Adipose tissue (tissue), 3 donors: ENCODE data around the gene NT5C1A. TPM values are rescaled to one million over a fixed set of nuclear protein-coding genes. Genes with fewer than 3 reads are reported as not detected.

Source experiments
- H3K27ac ChIP-seq: one replicate; pipeline ENCODE4 v1.5.1; 2013; ENCODE audit warnings: low read depth, low read length
- WGBS, 3 donors: extraction: QIAGEN DNeasy Blood & Tissue Kit; methylation state at CpG; one replicate each; pipeline ENCODE4 v1.1.7; 2013; 5-methylcytosine and 5-hydroxymethylcytosine counted together
- polyA plus RNA-seq, 3 donors: library from polyadenylated mRNA; stranded (reverse); fragments of 200-250 nt; gene quantifications; one replicate each; pipeline ENCODE4 v1.2.3, GENCODE V29; 2013
- donor health status: healthy with polysubstance abuse.
- donor health status: Bipolar disorder and iron deficiency.
- donor health status: healthy.

NT5C1A gene
- polyA plus RNA-seq, 3 donors: 0.06 to 0.40 TPM; not detected in 1

GRCh38 chr1:39626646-39627045 lies 45.3 kb downstream of the NT5C1A start:
- no peak overlapping the region for H3K27ac ChIP-seq
- WGBS, 3 donors: 87 to 93% (median 92%) methylated on average over 13 to 16 of the region's 16 CpGs

- WGBS, 3 donors: 55 to 70% (median 59%) methylated on average over 11 of the region's 11 CpGs
- no peak overlapping the region for H3K27ac ChIP-seq
Measured at GRCh38 chr1:39625462-39626273, 46.2 kb downstream of the NT5C1A start.

GRCh38 chr1:39625009-39625408 lies 46.9 kb downstream of the NT5C1A start:
- H3K27ac ChIP-seq: no peak overlapping the region
- 63 to 74% (median 71%) methylated on average over 8 of the region's 8 CpGs for WGBS, 3 donors

- 45 to 67% (median 62%) methylated on average over 6 of the region's 6 CpGs for WGBS, 3 donors
- no peak overlapping the region for H3K27ac ChIP-seq
Measured at GRCh38 chr1:39623053-39623452, 48.9 kb downstream of the NT5C1A start.

- H3K27ac ChIP-seq: no peak overlapping the region
- 94 to 100% (median 96%) methylated on average over 3 of the region's 3 CpGs for WGBS, 3 donors
Measured at GRCh38 chr1:39622427-39622826, 49.5 kb downstream of the NT5C1A start.

GRCh38 chr1:39620659-39621165 lies 51.2 kb downstream of the NT5C1A start:
- 73 to 83% (median 76%) methylated on average over 3 of the region's 3 CpGs for WGBS, 3 donors

GRCh38 chr1:39617488-39618049 lies 54.3 kb downstream of the NT5C1A start:
- no peak overlapping the region for H3K27ac ChIP-seq
- 86 to 93% (median 89%) methylated on average over 4 of the region's 4 CpGs for WGBS, 3 donors

More at GRCh38 chr1:39620659-39621165, 51.2 kb downstream of the NT5C1A start:
- no peak overlapping the region for H3K27ac ChIP-seq

GRCh38 chr1:39615086-39615673 lies 56.7 kb downstream of the NT5C1A start:
- no peak overlapping the region for H3K27ac ChIP-seq
- WGBS, 3 donors: 73 to 83% (median 74%) methylated on average over 8 of the region's 8 CpGs

- 92 to 98% (median 96%) methylated on average over 6 of the region's 6 CpGs for WGBS, 3 donors
- H3K27ac ChIP-seq: no peak overlapping the region
Measured at GRCh38 chr1:39614488-39614887, 57.4 kb downstream of the NT5C1A start.

GRCh38 chr1:39613250-39613649 lies 58.7 kb downstream of the NT5C1A start:
- no peak overlapping the region for H3K27ac ChIP-seq
- WGBS, 3 donors: 82 to 90% (median 85%) methylated on average over 6 of the region's 6 CpGs

- WGBS, 3 donors: 24 to 45% (median 30%) methylated on average over 38 to 42 of the region's 42 CpGs
- H3K27ac ChIP-seq: no peak overlapping the region
Measured at GRCh38 chr1:39609618-39610331, 62.1 kb downstream of the NT5C1A start.

Other genes with a start within 250 kb of the NT5C1A start
- under 1 TPM in 2 of 3 donors, not detected in 1; 0.36 to 0.39 TPM for gene BMP8A, start 180.5 kb downstream of the NT5C1A start, polyA plus RNA-seq
- 100 to 1,000 TPM; 155 to 340 (median 155) TPM for gene PABPC4, start 95.3 kb downstream of the NT5C1A start, polyA plus RNA-seq
- 10 to 100 TPM; 11.3 to 38.1 (median 16.6) TPM for gene HEYL, start 32.5 kb downstream of the NT5C1A start, polyA plus RNA-seq
- 1 to 10 TPM in 1 of 3 donors, under 1 TPM in 1, not detected in 1; 0.04 to 1.8 TPM for gene HPCAL4, start 19.3 kb upstream of the NT5C1A start, polyA plus RNA-seq
- 10 to 100 TPM; 38.3 to 46.0 (median 41.8) TPM for gene PPIE, start 66.8 kb upstream of the NT5C1A start, polyA plus RNA-seq
- under 1 TPM in 2 of 3 donors, not detected in 1; 0.19 to 0.58 TPM for gene OXCT2, start 99.2 kb upstream of the NT5C1A start, polyA plus RNA-seq
- gene BMP8B, start 116.8 kb upstream of the NT5C1A start, polyA plus RNA-seq: 1 to 10 TPM in 2 of 3 donors, under 1 TPM in 1; 0.67 to 3.1 (median 1.1) TPM
- gene TRIT1, start 211.4 kb upstream of the NT5C1A start, polyA plus RNA-seq: 10 to 100 TPM in 1 of 3 donors, 1 to 10 TPM in 2; 8.8 to 13.9 (median 9.4) TPM
- gene MYCL, start 229.8 kb upstream of the NT5C1A start, polyA plus RNA-seq: 10 to 100 TPM in 1 of 3 donors, under 1 TPM in 1, not detected in 1; 0.33 to 14.7 TPM